Measurements from ENCODE around the gene SLC27A2.
A peak's percentile ranks its signal among the peaks of the same experiment; 100 is the strongest.
"Not testable (repeated sequence)": the region's sequence is repeated elsewhere in the genome, so short reads cannot be mapped to it uniquely, and the experiment has no call there.

SLC27A2 gene

DNA sequence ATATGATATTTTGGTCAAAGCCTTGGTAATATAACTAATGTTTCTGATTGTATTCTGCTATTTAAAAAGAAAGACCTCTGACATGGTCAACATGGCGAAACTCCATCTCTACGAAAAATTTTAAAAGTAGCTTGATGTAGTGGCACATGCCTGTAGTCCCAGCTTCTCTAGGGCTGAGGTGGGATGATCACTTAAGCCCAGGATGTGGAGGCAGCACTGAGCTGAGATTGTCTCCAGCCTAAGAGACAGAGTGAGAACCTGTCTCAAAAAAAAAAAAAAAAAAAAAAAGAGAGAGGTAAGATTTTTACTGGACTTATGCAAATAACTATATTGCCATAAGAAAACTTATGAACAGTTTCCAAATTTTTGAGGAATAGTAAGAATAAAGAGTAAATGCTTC is 30.5 kb upstream of the SLC27A2 start:
- no peak for DNase-seq
- intact Hi-C loops (cut with DNase I): no loop called here

GRCh38 chr15:50158236-50158635 is 23.8 kb upstream of the SLC27A2 start:
- DNase-seq; intact Hi-C loops (cut with DNase I): not testable (repeated sequence)

DNA sequence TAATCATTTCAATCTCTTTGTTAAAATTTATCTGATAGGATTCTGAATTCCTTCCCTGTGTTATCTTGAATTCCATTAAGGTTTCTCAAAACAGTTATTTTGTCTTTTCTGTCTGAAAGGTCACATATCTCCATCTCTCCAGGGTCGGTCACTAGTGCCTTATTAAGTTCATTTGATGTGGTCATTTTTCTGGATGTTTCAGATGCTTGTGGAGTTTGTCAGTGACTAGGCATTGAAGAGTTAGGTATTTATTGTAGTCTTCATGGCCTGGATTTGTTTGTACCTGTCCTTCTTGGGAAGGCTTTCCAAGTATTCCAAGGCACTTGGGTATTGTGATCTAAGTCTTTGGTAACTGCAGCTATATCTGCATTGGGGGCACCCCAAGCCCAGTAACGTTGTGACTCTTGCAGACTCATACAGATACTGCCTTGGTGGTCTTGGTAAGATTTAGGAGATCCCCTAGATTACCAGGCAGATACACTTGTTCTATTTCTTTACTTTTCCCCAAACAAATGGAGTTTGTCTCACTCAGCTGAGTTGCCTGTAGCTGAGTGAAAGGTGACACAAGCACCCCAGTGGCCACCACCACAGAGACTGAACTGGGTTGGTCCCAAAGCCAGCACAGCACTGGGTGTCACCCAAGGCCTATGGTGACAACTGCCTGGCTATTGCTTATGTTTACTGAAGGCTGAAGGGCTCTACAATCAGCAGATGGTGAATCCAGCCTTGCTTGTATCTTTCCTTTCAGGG is 18.9 kb upstream of the SLC27A2 start:
- intact Hi-C loops (cut with DNase I): no loop called here
- DNase-seq: no peak

- intact Hi-C loops (cut with DNase I): no loop called here
- DNase-seq: no peak
Observed at GRCh38 chr15:50163719-50164410, 18.1 kb upstream of the SLC27A2 start.

DNA sequence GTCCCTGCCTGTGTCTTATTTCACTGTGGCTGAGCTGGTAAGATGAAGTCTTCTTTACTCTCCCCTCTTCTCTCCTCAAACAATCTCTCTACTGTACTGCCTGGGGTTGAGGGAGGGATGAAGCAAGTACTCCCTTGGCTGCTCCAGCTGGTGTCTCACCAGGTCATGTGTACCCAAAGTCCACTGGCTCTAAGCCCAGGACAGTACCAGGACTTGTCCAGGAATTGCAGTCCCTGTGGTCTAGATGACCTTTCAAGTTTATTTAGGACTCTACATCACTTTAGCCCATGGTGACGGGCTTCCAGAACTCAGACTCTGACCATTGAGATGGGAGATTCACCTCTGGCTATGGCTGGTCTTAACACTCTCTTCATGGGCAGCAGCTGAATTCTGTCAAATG is 17.5 kb upstream of the SLC27A2 start:
- no peak for DNase-seq
- intact Hi-C loops (cut with DNase I): no loop called here

DNA sequence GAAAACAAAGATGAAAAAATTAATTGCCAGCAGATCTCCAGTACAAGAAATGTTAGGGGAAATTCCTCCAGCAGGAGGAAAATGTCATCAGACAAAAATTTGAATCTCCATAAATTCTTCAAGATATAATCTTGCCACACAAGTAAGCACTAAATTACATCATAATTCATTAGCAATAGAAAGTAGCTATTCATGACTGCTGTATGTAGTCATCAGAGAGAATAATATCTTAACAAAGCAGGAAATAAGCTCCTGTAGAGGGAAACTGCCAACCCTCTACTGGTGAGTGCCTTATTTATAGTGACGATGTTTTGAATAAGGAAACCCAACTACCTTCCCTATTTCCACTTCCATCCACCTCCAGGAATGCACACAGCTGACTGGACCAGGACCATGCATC is 15.8 kb upstream of the SLC27A2 start:
- intact Hi-C loops (cut with DNase I): no loop called here

DNA sequence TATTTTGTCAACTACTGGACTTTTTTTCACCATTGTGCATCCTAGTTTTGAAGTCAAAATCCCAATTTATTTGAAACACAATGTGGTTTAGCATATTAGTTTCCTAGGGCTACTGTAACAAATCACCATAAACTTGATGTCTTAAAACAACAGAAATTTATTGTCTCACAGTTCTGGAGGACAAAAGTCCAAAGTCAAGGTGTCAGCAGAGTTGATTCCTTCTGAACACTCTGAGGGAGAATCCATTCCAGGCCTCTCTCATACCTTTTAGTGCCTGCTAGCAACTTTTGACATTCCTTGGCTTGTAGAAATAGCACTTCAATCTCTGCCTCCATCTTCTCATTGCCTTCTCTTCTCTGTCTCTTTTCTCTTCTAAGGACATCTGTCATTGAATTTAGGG is 14.9 kb upstream of the SLC27A2 start:
- intact Hi-C loops (cut with DNase I): no loop called here
- no peak for DNase-seq

More for the DNA sequence above, 15.8 kb upstream of the SLC27A2 start:
- no peak for DNase-seq

- DNase-seq: no peak
- intact Hi-C loops (cut with DNase I): no loop called here
Observed at GRCh38 chr15:50168379-50168778, 13.6 kb upstream of the SLC27A2 start.

- DNase-seq: no peak
- intact Hi-C loops (cut with DNase I): no loop called here
Observed at GRCh38 chr15:50168783-50169411, 13.1 kb upstream of the SLC27A2 start.

- intact Hi-C loops (cut with DNase I); DNase-seq: not testable (repeated sequence)
Observed at GRCh38 chr15:50172360-50172895, 9.6 kb upstream of the SLC27A2 start.

GRCh38 chr15:50176869-50177268 is 5.1 kb upstream of the SLC27A2 start:
- no peak for DNase-seq
- intact Hi-C loops (cut with DNase I): no loop called here

DNA sequence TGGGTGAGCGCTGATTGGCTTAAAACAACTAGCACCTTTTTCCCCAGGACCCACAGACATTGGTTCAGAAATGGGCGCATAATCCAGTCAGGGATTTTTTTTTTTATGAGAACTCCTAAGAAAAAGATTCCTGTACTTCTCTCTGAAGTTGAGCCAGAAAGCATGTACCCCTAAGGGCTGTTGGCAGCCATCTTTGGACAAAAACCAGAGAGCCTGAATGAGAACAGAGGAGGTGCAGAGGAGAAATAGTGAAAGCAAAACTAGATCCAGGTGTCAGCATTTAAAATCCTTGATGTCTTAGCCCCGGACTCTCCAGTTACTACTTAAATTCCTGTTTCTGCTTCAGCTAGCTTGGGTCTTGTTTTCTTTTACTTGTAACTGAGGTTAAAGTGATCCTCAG is 1.9 kb upstream of the SLC27A2 start:
- no peak for DNase-seq
- intact Hi-C loops (cut with DNase I): no loop called here

- no peak for DNase-seq
- intact Hi-C loops (cut with DNase I): no loop called here
Observed at GRCh38 chr15:50180582-50180981, 1.4 kb upstream of the SLC27A2 start.

DNA sequence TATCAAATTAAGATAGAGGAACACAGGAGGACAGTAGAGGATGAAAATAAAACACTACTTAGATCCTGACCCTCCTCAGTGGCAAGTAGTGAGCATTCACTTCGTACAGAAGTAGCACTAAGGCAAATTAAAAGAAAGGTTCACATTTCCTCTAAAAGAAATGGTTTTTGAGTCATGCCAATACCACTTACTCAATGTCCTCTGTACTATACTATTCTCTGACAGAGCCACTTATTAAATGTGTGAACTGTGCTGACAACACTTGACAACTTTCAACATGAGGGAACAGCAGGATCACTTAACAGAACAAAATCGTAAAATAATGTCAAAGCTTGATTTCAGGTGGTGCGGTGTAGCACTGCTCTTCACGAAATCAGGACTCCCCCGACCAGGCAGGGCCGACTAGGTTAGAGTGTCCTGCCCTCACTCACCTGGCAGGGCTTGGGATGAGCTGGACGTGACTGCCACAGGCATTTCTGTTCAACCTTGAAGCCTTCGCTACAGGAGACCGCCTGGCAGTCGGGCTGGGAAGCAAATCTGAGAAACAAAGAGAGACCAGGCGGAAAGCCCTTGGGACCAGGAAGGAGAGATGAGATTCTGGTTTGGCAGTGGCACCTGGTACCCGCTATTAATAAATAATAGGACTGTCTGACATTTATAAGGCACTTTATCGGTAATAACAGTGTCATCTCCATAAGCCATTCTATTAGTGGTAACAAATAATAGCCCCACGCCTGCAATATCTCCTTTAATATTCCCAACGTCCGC is 611 bp upstream of the SLC27A2 start:
- DNase-seq: no peak

DNA sequence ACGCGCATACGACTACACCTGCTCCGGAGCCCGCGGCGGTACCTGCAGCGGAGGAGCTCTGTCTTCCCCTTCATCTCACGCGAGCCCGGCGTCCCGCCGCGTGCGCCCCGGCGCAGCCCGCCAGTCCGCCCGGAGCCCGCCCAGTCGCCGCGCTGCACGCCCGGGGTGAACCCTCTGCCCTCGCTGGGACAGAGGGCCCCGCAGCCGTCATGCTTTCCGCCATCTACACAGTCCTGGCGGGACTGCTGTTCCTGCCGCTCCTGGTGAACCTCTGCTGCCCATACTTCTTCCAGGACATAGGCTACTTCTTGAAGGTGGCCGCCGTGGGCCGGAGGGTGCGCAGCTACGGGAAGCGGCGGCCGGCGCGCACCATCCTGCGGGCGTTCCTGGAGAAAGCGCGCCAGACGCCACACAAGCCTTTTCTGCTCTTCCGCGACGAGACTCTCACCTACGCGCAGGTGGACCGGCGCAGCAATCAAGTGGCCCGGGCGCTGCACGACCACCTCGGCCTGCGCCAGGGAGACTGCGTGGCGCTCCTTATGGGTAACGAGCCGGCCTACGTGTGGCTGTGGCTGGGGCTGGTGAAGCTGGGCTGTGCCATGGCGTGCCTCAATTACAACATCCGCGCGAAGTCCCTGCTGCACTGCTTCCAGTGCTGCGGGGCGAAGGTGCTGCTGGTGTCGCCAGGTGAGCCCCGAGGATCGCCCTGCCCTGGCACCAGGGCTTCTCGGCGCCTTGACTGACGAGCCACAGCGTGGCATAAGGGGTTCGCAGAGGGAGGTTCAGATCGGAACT is 420 bp downstream of the SLC27A2 start:
- intact Hi-C loops (cut with DNase I): no loop called here
- peak in 8 of 42 donors; percentile 1 to 36 (median 17) for DNase-seq

More for the DNA sequence above, 611 bp upstream of the SLC27A2 start:
- intact Hi-C loops (cut with DNase I): no loop called here

GRCh38 chr15:50183112-50183794 is 1.3 kb downstream of the SLC27A2 start:
- DNase-seq: no peak
- intact Hi-C loops (cut with DNase I): no loop called here

DNA sequence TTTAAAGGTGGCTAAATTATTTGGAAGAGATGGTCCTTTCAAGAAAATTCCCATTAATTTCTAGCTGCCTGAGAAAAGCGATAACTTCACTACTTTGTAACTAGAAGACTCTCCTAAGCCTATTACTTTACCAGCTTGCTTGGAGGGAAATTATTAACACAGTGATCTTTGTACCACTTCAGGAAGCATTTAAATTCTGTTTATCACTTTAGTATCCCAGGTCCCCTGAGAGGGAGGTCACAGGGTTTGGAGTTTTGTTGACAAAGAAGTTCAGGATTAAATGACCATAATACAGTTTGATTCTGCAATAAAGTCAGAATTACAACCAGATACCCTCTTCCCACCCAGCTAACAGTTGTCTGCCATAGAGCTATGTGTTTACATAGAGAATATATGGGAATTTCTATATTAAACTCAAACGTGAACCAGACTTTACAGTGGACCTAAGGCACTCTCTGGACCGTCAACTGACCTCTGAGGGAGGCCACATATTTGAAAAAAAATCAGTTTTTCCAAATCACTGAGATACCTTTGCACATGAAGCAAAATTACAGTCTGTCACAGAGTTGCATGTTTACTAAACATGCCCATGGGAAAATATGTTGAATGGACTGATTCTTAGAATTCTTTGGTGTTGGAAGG is 3.0 kb downstream of the SLC27A2 start:
- DNase-seq: no peak
- intact Hi-C loops (cut with DNase I): no loop called here

- no peak for DNase-seq
- intact Hi-C loops (cut with DNase I): no loop called here
Observed at GRCh38 chr15:50186090-50186489, 4.1 kb downstream of the SLC27A2 start.

Data from head of caudate nucleus (tissue), 42 donors.